Measurements from ENCODE around the gene GRM1.

The GRM1 gene

GRCh38 chr6:146100776-146101175 lies 71.9 kb downstream of the GRM1 start:
- DNase-seq: no peak

- DNase-seq: no peak
These were observed 74.7 kb downstream of the GRM1 start for GRCh38 chr6:146103416-146104072.

- DNase-seq: no peak
These were observed 77.7 kb downstream of the GRM1 start for GRCh38 chr6:146106532-146106931.

- DNase-seq: no peak
These were observed 82.1 kb downstream of the GRM1 start for GRCh38 chr6:146110990-146111389.

- DNase-seq: no peak
These were observed 83.1 kb downstream of the GRM1 start for GRCh38 chr6:146111881-146112450.

- DNase-seq: no peak
These were observed 84.3 kb downstream of the GRM1 start for GRCh38 chr6:146113084-146113623.

- no peak for DNase-seq
These were observed 94.8 kb downstream of the GRM1 start for GRCh38 chr6:146123616-146124015.

- DNase-seq: no peak
These were observed 98.8 kb downstream of the GRM1 start for GRCh38 chr6:146127447-146128215.

- DNase-seq: no peak
These were observed 105.0 kb downstream of the GRM1 start for GRCh38 chr6:146133866-146134265.

- DNase-seq: no peak
These were observed 106.3 kb downstream of the GRM1 start for GRCh38 chr6:146135167-146135566.

- DNase-seq: no peak
These were observed 118.0 kb downstream of the GRM1 start for GRCh38 chr6:146146836-146147235.

- no peak for DNase-seq
These were observed 120.9 kb downstream of the GRM1 start for GRCh38 chr6:146149770-146150169.

- DNase-seq: no peak
These were observed 124.3 kb downstream of the GRM1 start for GRCh38 chr6:146153040-146153758.

- DNase-seq: no peak
These were observed 125.3 kb downstream of the GRM1 start for GRCh38 chr6:146154197-146154596.

GRCh38 chr6:146161664-146162063 lies 132.8 kb downstream of the GRM1 start:
- no peak for DNase-seq

- DNase-seq: no peak
These were observed 141.0 kb downstream of the GRM1 start for GRCh38 chr6:146169872-146170271.

- DNase-seq: no peak
These were observed 148.9 kb downstream of the GRM1 start for GRCh38 chr6:146177785-146178184.

- no peak for DNase-seq
These were observed 155.0 kb downstream of the GRM1 start for GRCh38 chr6:146183831-146184230.

GRCh38 chr6:146184701-146185100 lies 155.8 kb downstream of the GRM1 start:
- DNase-seq: no peak

GRCh38 chr6:146189131-146189530 lies 160.3 kb downstream of the GRM1 start:
- DNase-seq: no peak

- no peak for DNase-seq
These were observed 161.7 kb downstream of the GRM1 start for GRCh38 chr6:146190581-146190980.

- DNase-seq: no peak
These were observed 162.3 kb downstream of the GRM1 start for GRCh38 chr6:146191166-146191565.

- no peak for DNase-seq
These were observed 162.8 kb downstream of the GRM1 start for GRCh38 chr6:146191612-146192011.

Data from inflammatory macrophage (primary cell).